Mammary epithelial cell (primary cell): ENCODE data around the gene HDHD2.

Source experiments
- CTCF ChIP-seq, 2 donors: IDR thresholded peaks in 1 of 2; conservative IDR thresholded peaks in 1 of 2; 2 replicates each; pipeline ENCODE4 v1.5.1; 2011 to 2012; ENCODE audit warnings: inconsistent platforms in 2 of 2, low read length in 2 of 2, mild to moderate bottlenecking in 2 of 2, control low read depth in 1 of 2, low read depth in 1 of 2; ENCODE audit not compliant: insufficient read depth in 1 of 2; ENCODE audit errors: extremely low read depth in 1 of 2
- EZH2 ChIP-seq: IDR thresholded peaks from 2 replicates; pipeline ENCODE4 v1.6.1; 2012; ENCODE audit warnings: low read length, inconsistent platforms, borderline replicate concordance

GRCh38 chr18:47184419-47185050, 34.2 kb upstream of the HDHD2 start:
- TF ChIP-seq CTCF (conservative IDR thresholded peaks at IDR 0.05 in 1 of 2, IDR thresholded peaks at IDR 0.05 in 1 of 2; ENCODE audit: extremely low read depth in 1 of 2, insufficient read depth in 1 of 2, low read depth in 1 of 2, low read length in 2 of 2) (no peak), EZH2 (no peak)
